ENCODE results near the gene ZBTB20. TPM values are rescaled to one million over a fixed set of nuclear protein-coding genes. Genes with fewer than 3 reads are reported as not detected.
A peak's percentile ranks its signal among the peaks of the same experiment; 100 is the strongest.

The ZBTB20 gene
- total RNA-seq, 6 experiments from 2014 or later: 36.7 to 59.4 (median 46.7) TPM

DNA sequence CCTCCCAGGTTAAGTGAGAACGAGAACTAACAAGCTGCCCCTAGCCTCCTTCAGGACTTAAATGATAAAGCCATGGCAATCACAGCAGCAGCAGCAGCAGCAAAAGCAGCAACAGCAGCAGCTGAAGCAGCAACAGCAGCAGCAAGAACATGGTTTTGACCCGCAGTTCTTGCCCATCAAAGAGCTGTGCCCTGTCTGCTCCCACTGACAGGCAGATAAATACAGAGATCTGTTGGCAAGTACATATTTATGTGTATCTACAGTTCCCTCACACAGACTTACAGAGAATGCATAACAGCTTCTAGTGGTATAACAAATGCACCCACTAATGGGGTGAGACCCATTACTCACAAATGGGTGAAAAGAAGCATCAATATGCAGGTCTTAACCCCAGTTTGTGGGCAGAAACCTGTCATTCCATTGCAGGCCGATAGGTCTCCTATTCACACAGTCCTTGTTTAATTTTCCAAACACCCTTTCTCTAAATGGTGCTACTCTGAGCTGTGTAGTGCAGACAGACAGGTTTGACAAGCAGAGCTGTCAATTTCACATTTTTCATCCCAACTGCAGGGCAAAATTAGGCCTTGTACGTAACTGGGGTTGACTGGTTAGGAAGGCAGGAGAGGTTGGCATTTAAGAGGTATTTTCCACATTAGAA lies 537.0 kb downstream of the ZBTB20 start:
- WGBS (ENCODE audit: insufficient coverage, low coverage, low lambda C conversion rate, missing lambda C conversion rate): 91% methylated on average over 2 of the region's 4 CpGs
- Histone ChIP-seq H3K27ac (no peak overlapping the region), H3K4me3 (no peak overlapping the region), H3K36me3 (no peaks in the 10 kb centered on the region), H3K27me3 (no peaks in the 10 kb centered on the region), H3K4me1 (no peaks in the 10 kb centered on the region), H3K9me3 (no peaks in the 10 kb centered on the region)
- ATAC-seq (no peak), DNase-seq (no peak)
- intact Hi-C loops (cut with DNase I): no loop called here
- TF ChIP-seq POLR2A (IDR thresholded peaks at IDR 0.05): no peak
- TF ChIP-seq, protein P1, sequence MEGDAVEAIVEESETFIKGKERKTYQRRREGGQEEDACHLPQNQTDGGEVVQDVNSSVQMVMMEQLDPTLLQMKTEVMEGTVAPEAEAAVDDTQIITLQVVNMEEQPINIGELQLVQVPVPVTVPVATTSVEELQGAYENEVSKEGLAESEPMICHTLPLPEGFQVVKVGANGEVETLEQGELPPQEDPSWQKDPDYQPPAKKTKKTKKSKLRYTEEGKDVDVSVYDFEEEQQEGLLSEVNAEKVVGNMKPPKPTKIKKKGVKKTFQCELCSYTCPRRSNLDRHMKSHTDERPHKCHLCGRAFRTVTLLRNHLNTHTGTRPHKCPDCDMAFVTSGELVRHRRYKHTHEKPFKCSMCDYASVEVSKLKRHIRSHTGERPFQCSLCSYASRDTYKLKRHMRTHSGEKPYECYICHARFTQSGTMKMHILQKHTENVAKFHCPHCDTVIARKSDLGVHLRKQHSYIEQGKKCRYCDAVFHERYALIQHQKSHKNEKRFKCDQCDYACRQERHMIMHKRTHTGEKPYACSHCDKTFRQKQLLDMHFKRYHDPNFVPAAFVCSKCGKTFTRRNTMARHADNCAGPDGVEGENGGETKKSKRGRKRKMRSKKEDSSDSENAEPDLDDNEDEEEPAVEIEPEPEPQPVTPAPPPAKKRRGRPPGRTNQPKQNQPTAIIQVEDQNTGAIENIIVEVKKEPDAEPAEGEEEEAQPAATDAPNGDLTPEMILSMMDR (IDR thresholded peaks at IDR 0.05): no peak

DNA sequence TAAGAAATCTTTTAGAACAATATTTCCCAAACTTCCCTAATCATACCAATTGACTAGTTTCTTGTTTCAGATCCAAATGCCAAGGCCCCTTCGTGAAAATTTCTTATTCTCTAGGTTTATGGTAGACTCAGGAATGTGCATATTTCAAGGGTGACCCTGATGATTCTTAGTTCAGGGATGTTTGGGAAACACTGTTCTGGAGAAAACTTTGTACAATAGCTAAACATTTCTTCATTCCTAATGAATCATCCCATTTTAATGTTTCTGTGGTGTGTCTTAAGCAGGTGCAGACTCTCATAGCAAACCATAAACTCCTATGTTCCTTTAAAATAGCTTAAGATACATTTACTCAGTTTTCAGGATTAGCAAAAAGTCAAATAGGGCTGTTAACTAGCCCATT lies 538.8 kb downstream of the ZBTB20 start:
- ATAC-seq (no peak), DNase-seq (no peak)
- Histone ChIP-seq H3K4me3 (no peak overlapping the region), H3K36me3 (no peaks in the 10 kb centered on the region), H3K27ac (no peak overlapping the region), H3K4me1 (no peaks in the 10 kb centered on the region), H3K27me3 (no peaks in the 10 kb centered on the region), H3K9me3 (no peaks in the 10 kb centered on the region)
- TF ChIP-seq POLR2A (IDR thresholded peaks at IDR 0.05): no peak
- TF ChIP-seq, protein P1 (IDR thresholded peaks at IDR 0.05): no peak
- intact Hi-C loops (cut with DNase I): no loop called here
- WGBS (ENCODE audit: insufficient coverage, low coverage, low lambda C conversion rate, missing lambda C conversion rate): 90% methylated on average over 1 of the region's 1 CpG

DNA sequence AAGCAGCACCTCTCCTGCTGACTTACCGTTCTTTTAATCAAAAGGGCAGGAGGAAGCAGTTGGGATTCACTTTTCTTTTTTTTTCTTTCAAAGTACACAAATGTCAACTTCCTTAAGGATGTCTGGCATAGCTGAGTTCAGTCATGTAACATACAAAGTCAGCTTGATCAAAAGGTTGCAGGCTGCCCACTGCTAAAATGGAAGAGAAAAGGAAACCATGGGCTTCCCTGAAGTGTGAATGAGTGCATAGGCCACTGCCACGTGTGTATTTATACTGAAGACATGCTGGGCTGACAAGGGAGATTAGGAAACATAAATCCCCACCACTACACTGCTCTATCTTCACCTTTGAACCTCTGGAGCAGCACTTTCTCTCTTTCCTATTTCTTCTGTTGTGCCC lies 540.8 kb downstream of the ZBTB20 start:
- Histone ChIP-seq H3K27ac (no peak overlapping the region), H3K36me3 (no peaks in the 10 kb centered on the region), H3K4me1 (no peaks in the 10 kb centered on the region), H3K9me3 (no peaks in the 10 kb centered on the region), H3K27me3 (no peaks in the 10 kb centered on the region), H3K4me3 (no peak overlapping the region)
- 39% methylated on average over 2 of the region's 2 CpGs for WGBS (ENCODE audit: insufficient coverage, low coverage, low lambda C conversion rate, missing lambda C conversion rate)
- DNase-seq (no peak), ATAC-seq (peak in 3 of 4 donors; percentile 23 to 45 (median 33))
- intact Hi-C loops (cut with DNase I): no loop called here
- no peak for TF ChIP-seq POLR2A (IDR thresholded peaks at IDR 0.05)
- TF ChIP-seq, protein P1 (IDR thresholded peaks at IDR 0.05): no peak

DNA sequence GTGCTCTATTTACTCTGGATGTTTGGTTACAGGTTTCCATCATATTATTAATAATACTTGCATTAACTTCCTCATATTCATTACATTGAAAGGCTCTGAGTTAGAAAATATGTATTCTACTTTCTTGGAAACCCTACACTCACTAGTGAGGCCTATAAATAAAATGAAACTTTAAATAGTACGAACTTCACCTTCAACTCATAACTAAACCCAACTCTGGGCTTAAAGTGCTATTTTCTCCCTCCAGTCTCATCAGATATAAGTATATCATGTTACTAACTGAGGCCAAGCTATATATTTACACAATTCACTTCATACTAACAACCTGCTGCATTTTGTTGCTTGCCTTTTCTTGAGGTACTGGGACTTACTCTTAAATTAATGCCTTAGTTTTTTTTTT lies 546.5 kb downstream of the ZBTB20 start:
- TF ChIP-seq, protein P1 (IDR thresholded peaks at IDR 0.05): no peak
- no peak for TF ChIP-seq POLR2A (IDR thresholded peaks at IDR 0.05)
- no peak for ATAC-seq
- no peak for DNase-seq
- Histone ChIP-seq H3K4me3 (no peak overlapping the region), H3K36me3 (peaks cover 0 to 3% (median 0%) of the 10 kb centered on the region in 4 donors), H3K27ac (no peak overlapping the region), H3K27me3 (no peaks in the 10 kb centered on the region), H3K9me3 (no peaks in the 10 kb centered on the region), H3K4me1 (no peaks in the 10 kb centered on the region)
- intact Hi-C loops (cut with DNase I): no loop called here
- WGBS (ENCODE audit: insufficient coverage, low coverage, low lambda C conversion rate, missing lambda C conversion rate): 90% methylated on average over 1 of the region's 1 CpG

DNA sequence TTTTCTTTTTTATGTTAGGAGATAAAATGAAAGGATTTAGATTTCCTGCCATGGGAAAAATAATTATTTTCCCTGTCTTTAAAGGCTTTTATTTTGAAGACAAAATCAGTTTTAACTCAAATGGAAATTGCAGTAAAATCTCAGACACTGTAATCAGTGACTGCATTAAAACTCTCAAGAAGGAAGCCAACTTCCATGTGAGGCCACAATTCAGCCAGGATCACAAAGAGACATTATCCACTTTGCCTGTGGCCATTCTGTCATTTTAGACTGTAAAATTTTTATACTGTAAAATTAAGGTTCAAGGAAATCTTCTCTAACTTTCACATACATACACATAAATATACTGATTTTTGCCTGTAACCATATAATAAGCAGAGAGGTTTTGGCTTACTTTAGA lies 549.2 kb downstream of the ZBTB20 start:
- H3K4me1 ChIP-seq: no peaks in the 10 kb centered on the region
- intact Hi-C loops (cut with DNase I): no loop called here
- DNase-seq (no peak), ATAC-seq (no peak)
- H3K4me3 ChIP-seq: no peak overlapping the region
- H3K27me3 ChIP-seq: no peaks in the 10 kb centered on the region
- H3K27ac ChIP-seq: no peak overlapping the region
- no peaks in the 10 kb centered on the region for H3K9me3 ChIP-seq
- TF ChIP-seq, protein P1 (IDR thresholded peaks at IDR 0.05): no peak
- TF ChIP-seq POLR2A (IDR thresholded peaks at IDR 0.05): no peak
- peaks cover 0 to 3% (median 0%) of the 10 kb centered on the region in 4 donors for H3K36me3 ChIP-seq

Data from right lobe of liver (tissue), 6 donors.